Urinary bladder (tissue), 4 donors: ENCODE data around the gene GAPDHS. TPM values are rescaled to one million over a fixed set of nuclear protein-coding genes. Genes with fewer than 3 reads are reported as not detected.

ENCODE experiments used
- DNase-seq: peaks from one replicate; pipeline ENCODE4 v3.0.0-alpha.2; 2015; ENCODE audit errors: extremely low spot score
- H3K27ac ChIP-seq: one replicate; pipeline ENCODE4 v1.5.1; 2013; ENCODE audit warnings: low read depth, mild to moderate bottlenecking, moderate library complexity
- H3K36me3 ChIP-seq: one replicate; pipeline ENCODE4 v1.6.1; 2013; ENCODE audit warnings: mild to moderate bottlenecking, moderate library complexity; ENCODE audit not compliant: insufficient read depth
- H3K4me1 ChIP-seq: one replicate; pipeline ENCODE4 v1.6.1; 2013; ENCODE audit warnings: mild to moderate bottlenecking, moderate library complexity; ENCODE audit not compliant: insufficient read depth
- H3K4me3 ChIP-seq: one replicate; pipeline ENCODE4 v1.5.1; 2013; ENCODE audit warnings: low read depth, low read length
- WGBS: extraction: QIAGEN DNeasy Blood & Tissue Kit; methylation state at CpG from one replicate; pipeline ENCODE4 v1.1.7; 2013; 5-methylcytosine and 5-hydroxymethylcytosine counted together
- polyA plus RNA-seq: library from polyadenylated mRNA; stranded (reverse); fragments of 200-250 nt; gene quantifications from one replicate; pipeline ENCODE4 v1.2.3, GENCODE V29; 2013
- total RNA-seq: library from RNA; depleted of rRNA; stranded (reverse); fragments of >200 nt; gene quantifications from one replicate; pipeline ENCODE4 v1.2.3, GENCODE V29; 2014
- donor health status: healthy with polysubstance abuse.
- donor health status: healthy.

Gene GAPDHS
- total and polyA plus RNA-seq, 2 donors = not detected

DNA sequence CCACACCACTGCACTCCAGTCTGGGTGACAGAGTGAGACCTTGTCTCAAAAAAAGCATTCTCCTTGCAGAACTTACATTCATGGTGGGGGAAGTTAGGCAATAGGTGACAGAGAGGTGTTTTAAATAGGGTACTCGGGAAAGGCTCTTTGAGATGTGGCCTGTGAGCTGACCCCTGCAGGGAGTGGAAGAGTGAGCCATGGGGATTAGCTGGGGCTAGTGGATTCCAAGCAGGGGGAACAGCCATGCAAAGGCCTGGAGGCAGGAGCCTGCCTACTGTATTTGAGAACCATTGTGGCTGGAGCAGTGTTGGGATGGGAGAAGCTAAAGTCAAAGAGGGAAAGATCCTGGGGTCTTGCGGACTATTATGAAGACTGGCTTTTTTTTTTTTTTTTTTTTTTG is 15.9 kb upstream of the GAPDHS start:
- no peak overlapping the region for H3K27ac ChIP-seq
- H3K4me1 ChIP-seq = no peaks in the 10 kb centered on the region
- no peaks in the 10 kb centered on the region for H3K36me3 ChIP-seq
- 80% methylated on average over 2 of the region's 2 CpGs for WGBS
- no peak overlapping the region for H3K4me3 ChIP-seq
- DNase-seq = no peak

DNA sequence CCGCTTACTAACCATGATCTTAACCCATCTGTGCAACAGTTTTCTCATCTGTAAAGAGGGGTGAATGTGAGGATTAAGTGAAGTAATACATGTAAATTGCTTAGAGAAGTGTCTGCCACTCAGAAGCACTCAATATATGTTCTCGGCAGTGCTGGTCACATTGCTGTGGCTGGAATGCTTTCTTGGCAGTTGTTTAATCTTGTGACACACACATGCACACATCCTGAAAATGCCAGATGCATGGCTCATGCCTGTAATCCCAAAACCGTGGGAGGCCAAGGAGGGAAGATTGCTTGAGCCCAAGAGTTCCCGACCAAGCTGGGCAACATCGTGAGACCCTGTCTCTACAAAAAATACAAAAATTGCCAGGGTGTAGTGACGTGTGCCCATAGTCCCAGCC is 14.9 kb upstream of the GAPDHS start:
- 51% methylated on average over 6 of the region's 6 CpGs for WGBS
- H3K27ac ChIP-seq = no peak overlapping the region
- H3K36me3 ChIP-seq = no peaks in the 10 kb centered on the region
- H3K4me3 ChIP-seq = no peak overlapping the region
- DNase-seq = no peak
- no peaks in the 10 kb centered on the region for H3K4me1 ChIP-seq

DNA sequence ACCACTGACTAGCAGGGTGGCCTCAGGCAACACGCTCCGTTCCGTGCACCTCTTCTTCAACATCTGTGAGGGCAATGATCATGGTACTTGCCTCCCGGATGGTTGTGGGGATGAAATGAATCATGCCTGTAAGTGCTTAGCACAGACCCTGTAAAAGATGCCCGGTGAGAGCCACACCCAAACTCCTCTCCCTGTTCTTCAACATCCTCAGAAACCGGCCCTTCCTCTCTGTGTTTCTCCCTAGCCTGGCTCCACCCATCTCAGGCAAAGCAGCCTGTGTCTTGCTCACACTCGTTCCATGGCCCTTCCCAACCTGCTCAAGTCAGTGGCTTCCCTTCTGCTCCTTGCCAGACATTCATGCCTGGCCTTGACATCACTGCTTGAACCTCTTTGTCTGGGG is 14.0 kb upstream of the GAPDHS start:
- Histone ChIP-seq H3K4me3 (no peak overlapping the region), H3K27ac (no peak overlapping the region), H3K4me1 (no peaks in the 10 kb centered on the region), H3K36me3 (no peaks in the 10 kb centered on the region)
- DNase-seq = no peak
- WGBS = 49% methylated on average over 7 of the region's 7 CpGs

DNA sequence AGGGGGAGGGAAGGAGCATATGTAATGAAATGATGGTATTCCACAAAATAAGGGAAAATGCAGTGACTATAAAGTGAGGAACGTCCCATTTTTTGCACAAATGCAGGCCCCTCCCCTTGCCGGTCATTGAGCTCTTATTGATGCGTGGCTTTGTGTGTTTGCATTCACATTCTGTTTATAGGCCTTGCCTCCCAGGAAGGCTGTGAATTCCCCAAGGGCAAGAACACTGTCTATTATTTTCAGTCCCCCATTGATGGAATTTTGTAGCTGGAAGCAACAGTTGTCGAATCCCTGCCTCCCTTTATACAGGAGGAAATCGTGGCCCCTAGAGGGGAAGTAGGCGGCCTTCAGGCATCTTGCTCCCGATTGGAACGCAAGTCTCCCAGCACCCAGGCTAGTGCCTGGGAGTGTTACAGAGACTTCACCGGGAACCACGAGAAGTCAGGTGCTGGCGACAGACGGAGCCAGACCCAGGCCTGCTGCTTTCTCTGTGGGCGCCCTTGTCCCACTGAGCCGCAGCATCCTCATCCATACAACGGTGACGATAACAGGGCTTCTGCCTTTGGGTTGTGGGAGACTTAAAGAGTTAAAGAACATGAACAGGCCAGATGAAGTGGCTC is 12.0 kb upstream of the GAPDHS start:
- no peak for DNase-seq
- Histone ChIP-seq H3K4me3 (no peak overlapping the region), H3K27ac (no peak overlapping the region), H3K4me1 (no peaks in the 10 kb centered on the region), H3K36me3 (no peaks in the 10 kb centered on the region)
- WGBS = 54% methylated on average over 16 of the region's 16 CpGs

DNA sequence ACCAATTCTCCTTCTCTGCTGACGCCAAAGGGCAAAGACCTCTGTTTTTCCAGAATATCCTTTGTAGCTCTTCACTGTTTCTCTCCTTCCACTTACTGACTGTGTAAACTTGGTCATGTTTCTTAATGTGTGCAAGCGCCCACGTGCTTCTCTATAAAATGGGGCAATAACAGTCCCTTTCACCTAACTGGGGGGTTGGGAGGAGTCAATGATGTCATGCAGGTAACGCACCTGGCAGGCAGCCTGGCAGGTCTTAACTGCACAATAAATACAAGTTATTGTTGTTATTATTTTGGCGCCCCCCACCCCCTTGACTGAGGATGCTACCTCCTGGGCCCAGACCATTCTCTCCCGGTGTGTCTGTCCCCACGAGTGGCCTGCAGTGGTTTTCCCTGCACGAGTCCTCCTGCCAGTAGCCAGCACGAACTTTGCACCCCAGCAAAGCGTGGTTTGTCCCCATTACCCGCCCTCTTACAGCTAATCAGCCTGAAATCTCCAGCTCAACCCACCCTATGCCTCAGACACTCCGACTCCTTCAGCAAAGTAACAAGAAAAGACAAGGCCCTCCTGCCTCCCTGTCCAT is 10.4 kb upstream of the GAPDHS start:
- Histone ChIP-seq H3K4me1 (no peaks in the 10 kb centered on the region), H3K36me3 (no peaks in the 10 kb centered on the region), H3K27ac (no peak overlapping the region), H3K4me3 (no peak overlapping the region)
- WGBS = 78% methylated on average over 12 of the region's 12 CpGs
- DNase-seq = no peak

DNA sequence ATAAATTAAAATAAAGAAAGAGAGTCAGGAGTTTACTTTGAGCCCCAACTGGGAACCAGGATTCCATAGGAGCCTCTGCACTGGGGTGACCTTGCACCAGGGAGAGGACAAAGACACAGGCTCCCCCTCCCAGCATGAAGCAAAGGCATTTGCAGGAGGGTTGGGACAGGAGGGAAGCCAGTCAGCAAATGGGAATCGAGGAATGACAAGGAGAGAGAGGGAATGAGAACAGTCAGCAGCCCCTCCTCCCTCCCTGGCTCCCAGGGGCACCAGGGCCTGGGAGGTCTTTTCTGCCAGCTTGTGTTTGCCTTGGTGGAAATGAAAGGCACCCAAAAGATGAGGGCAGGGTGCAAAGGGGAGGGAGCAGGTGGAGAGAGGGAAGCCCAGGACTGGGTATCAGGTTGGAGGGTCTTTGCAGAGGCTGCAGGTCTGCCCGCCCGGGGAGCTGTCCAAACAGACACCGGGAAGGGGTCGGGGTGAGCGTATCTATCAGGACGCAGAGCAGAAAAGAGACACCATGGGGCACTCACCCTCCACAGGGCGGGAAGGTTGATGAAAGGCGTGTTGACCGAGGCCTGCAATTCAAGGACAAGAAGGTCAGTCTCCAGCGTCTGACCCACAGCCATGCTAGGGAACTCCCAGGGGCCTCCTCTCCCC is 8.9 kb upstream of the GAPDHS start:
- no peak overlapping the region for H3K27ac ChIP-seq
- no peak for DNase-seq
- no peaks in the 10 kb centered on the region for H3K36me3 ChIP-seq
- no peaks in the 10 kb centered on the region for H3K4me1 ChIP-seq
- no peak overlapping the region for H3K4me3 ChIP-seq
- 19% methylated on average over 11 of the region's 11 CpGs for WGBS

DNA sequence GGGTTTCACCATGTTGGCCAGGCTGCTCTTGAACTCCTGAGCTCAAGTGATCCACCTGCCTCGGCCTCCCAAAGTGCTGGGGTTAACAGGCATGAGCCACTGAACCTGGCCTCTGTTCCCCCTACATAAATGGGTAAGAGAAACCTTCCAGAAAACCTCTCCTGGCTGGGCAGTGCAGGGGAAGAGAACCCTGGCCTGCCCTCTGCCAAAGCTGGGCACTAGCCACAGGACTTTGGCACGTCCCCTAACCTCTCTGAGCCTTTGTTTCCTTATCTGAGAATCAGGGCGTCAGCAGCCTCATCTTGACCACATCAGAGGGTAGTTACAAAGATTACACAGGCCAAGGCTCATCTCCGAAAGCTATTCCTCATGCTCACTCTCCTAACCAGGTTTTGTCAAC is 7.4 kb upstream of the GAPDHS start:
- 84% methylated on average over 4 of the region's 4 CpGs for WGBS
- Histone ChIP-seq H3K4me3 (no peak overlapping the region), H3K4me1 (no peaks in the 10 kb centered on the region), H3K36me3 (no peaks in the 10 kb centered on the region), H3K27ac (no peak overlapping the region)
- DNase-seq = no peak

DNA sequence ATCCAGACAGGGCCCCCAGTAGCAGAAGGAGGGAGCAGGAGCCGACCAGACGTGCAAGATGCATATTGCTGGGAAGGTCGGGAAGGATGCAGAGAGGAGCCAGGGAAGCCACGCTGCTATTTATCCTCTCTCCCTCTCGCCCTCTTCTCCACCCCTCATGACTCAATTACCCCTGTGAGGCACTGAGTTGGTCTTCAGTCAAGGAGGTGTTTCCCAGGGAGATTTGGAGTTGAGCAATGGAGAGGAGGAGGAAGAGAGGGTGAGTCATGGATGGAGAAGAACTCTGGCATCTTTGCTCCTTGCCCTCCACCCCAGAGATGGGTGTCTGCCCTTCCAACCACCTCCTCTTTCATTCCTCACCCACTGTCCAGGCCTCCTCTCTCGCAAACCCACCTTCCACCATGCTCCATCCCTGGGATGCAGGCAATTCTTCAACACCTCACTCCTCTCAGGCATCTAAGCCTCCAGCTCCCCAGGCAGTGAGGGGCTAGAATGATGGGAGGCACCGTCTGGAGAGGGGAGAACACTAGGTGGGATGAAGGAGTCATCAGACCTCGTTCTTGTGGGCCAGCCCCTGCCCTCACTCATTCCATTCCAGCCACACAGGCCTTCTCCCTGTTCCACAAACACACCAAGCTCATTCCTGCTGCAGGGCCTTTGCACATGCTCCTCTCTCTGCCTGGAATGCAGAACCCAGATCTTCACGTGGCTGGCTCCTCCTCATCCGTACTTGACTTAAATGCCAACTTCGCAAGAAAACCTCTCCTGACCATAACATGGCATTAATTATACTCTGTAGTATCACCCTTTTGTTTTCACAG is 4.8 kb upstream of the GAPDHS start, which contains the start of gene SBSN:
Gene SBSN (minus strand): TSS at position 94 of the 821 bp plus-strand sequence. CDS start 30 bp downstream, at position 64.
- Histone ChIP-seq H3K4me3 (no peak within 1 kb of the TSS), H3K36me3 (no peaks in the 10 kb centered on the region), H3K4me1 (no peaks in the 10 kb centered on the region), H3K27ac (no peak within 1 kb of the TSS)
- DNase-seq = no peak
- WGBS = 76% methylated on average over 11 of the region's 11 CpGs

DNA sequence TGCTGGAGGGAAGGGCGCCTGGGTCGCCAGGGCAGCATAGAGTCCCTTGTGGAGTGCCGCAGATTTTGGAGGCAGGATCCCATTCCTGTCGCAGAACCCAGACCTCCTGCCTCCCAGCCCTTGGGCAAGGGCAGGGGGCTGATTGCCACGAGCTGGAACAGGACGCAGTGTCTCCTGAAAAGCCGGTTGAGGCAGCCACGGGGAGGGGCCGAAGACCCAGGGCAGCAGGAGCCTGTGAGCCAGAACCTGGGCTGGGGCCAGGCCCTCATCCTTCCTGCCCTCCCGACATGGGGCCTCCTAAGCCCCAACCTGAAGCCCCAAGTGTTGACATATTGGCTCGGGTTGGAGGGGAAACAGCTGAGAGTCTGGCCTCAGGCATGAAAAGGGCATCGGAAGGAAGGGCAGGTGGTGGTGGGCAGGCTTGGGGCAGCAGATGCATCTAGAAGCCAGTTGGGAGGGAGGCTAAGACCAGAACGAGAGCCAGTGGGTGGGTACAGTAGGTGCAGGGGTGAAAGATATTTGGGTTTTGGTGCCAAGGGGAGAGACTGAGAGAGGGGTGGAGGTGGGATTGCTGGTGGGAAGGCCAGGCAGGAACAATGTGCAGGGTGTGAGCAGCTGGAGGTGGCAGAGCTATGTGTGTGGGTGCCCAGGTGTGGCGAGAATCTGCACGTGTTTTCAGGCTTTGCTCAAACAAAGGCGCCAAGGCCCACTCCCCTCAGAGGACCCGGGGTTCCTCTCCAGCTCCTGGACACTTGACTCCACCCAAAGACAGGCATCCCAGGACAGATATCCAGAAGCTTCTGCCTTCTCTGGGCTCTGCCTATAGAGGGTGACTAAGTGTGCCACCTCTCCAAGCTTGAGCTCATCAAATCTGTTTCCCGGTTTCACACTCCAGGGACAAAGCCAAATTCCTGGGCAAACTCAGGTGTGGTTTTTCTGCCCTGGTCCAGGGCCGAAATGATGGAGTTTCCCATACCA is 3.7 kb upstream of the GAPDHS start:
- DNase-seq = no peak
- Histone ChIP-seq H3K36me3 (no peaks in the 10 kb centered on the region), H3K4me3 (no peak overlapping the region), H3K4me1 (no peaks in the 10 kb centered on the region), H3K27ac (no peak overlapping the region)
- WGBS = 55% methylated on average over 19 of the region's 19 CpGs

DNA sequence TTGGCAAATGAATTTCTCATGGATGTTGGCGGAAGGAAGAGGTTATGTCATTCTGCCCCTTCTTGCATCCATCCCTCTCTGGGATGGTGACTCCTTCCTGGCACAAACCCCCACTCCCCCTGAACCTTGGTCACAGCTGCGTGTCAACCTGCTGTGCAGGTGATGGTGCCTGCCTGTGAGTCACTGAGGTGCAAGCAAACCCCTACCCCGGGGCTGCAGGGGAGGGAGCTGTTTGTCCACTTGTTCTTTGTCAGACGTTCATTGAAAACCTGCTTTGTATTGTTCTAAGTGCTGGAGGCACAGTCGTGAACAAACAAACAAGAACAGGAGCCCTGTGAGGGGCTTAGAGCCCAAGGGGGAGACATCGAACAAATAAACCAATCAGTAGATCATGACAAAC is 2.0 kb upstream of the GAPDHS start:
- WGBS = 54% methylated on average over 6 of the region's 6 CpGs
- Histone ChIP-seq H3K4me3 (no peak overlapping the region), H3K36me3 (no peaks in the 10 kb centered on the region), H3K4me1 (no peaks in the 10 kb centered on the region), H3K27ac (no peak overlapping the region)
- no peak for DNase-seq

DNA sequence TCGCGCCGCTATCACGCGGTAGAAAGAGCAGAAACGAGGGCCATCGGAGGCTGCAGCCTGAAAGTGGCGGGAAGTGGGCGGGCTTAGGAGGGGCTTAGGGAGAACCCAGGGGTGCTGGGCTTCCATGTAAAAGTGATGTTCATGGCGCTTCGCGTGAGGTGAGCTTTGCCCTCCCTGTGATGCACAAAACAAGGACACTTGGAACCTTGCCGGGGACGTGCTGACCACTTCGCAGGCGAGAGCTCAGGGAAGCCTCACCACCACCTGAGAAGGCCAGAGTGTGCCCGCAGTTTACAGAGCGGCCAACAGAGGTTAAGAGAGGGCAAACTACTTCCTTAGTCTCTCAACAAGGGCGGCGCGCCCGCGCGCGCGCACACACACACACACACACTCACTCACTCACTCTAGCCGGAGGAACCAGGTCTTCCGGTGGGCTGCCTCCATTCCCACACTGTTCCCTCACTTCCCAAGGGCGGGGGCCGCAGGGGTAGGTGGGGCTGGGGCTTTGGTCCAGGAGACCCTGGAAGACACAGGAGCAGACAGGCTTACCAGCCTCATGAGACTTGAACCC is 651 bp downstream of the GAPDHS start:
- WGBS = 2% methylated on average over 30 of the region's 30 CpGs
- H3K36me3 ChIP-seq = no peaks in the 10 kb centered on the region
- H3K4me3 ChIP-seq = no peak overlapping the region
- no peaks in the 10 kb centered on the region for H3K4me1 ChIP-seq
- H3K27ac ChIP-seq = no peak overlapping the region
- no peak for DNase-seq

DNA sequence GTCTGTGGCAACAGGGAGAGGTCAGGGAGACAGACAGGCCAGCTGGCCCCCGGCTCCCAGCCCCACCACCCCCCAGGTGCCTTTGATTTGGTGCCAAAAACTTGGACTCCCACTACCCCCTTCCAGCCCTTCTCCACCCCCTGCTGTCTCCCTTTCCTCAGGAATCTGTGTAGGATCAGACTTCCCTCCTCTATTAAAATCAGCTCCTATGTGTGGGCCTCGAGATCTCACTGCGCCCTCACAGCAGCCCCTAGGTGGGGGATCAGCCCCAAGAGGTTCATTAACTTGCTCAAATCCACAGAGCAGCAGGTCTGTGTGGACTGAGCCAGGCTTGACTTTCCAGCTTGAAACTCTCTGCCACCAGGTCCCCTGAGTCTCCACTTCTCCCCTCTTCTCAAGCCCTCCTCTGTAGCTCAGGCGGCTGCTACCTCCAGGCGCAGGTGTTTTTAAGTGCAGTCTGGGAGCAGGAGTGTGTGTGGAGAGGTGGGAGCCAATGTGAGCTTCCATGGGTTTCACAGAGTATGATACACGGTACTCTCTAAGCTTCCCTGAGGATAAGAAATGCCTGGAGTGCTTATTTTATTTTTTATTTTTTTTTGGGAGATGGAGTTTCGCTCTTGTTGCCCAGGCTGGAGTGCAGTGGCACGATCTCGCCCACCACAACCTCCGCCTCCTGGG is 1.7 kb downstream of the GAPDHS start:
- Histone ChIP-seq H3K36me3 (no peaks in the 10 kb centered on the region), H3K27ac (no peak overlapping the region), H3K4me3 (no peak overlapping the region), H3K4me1 (no peaks in the 10 kb centered on the region)
- WGBS = 65% methylated on average over 10 of the region's 10 CpGs
- no peak for DNase-seq
